HG02763 (cell line): Measurements from ENCODE around the gene SIN3B.
"Not testable (repeated sequence)": the region's sequence is repeated elsewhere in the genome, so short reads cannot be mapped to it uniquely, and the experiment has no call there.

Experiments used
- ATAC-seq: cut with Tn5 transposase; IDR thresholded peaks from one replicate; pipeline ENCODE4 v1.9.1; 2021; ENCODE audit warnings: mild to moderate bottlenecking, moderate library complexity; ENCODE audit not compliant: unreplicated experiment

The SIN3B gene

GRCh38 chr19:16862826-16863415 is 33.7 kb downstream of the SIN3B start:
- no peak for ATAC-seq

- ATAC-seq = no peak
These were observed 38.0 kb downstream of the SIN3B start for GRCh38 chr19:16867211-16867610.

- no peak for ATAC-seq
These were observed 39.4 kb downstream of the SIN3B start for GRCh38 chr19:16868423-16869130.

GRCh38 chr19:16869331-16869972 is 40.3 kb downstream of the SIN3B start:
- ATAC-seq = no peak

GRCh38 chr19:16871871-16872270 is 42.7 kb downstream of the SIN3B start:
- ATAC-seq = no peak

GRCh38 chr19:16872728-16873127 is 43.5 kb downstream of the SIN3B start:
- ATAC-seq = no peak

- no peak for ATAC-seq
These were observed 44.4 kb downstream of the SIN3B start for GRCh38 chr19:16873594-16873993.

GRCh38 chr19:16874250-16874977 is 45.2 kb downstream of the SIN3B start:
- ATAC-seq = no peak

- not testable (repeated sequence) for ATAC-seq
These were observed 45.7 kb downstream of the SIN3B start for GRCh38 chr19:16874978-16875299.

- ATAC-seq = no peak
These were observed 46.7 kb downstream of the SIN3B start for GRCh38 chr19:16875584-16876555.

GRCh38 chr19:16876904-16877361 is 47.7 kb downstream of the SIN3B start:
- no peak for ATAC-seq

GRCh38 chr19:16877581-16877980 is 48.4 kb downstream of the SIN3B start:
- ATAC-seq = no peak

GRCh38 chr19:16878181-16878965 is 49.2 kb downstream of the SIN3B start:
- ATAC-seq = no peak

- ATAC-seq = no peak
These were observed 51.8 kb downstream of the SIN3B start for GRCh38 chr19:16880884-16881554.

GRCh38 chr19:16882146-16882545 is 52.9 kb downstream of the SIN3B start:
- ATAC-seq = no peak

GRCh38 chr19:16883522-16883921 is 54.3 kb downstream of the SIN3B start:
- no peak for ATAC-seq

- ATAC-seq = no peak
These were observed 56.0 kb downstream of the SIN3B start for GRCh38 chr19:16885166-16885565.

- no peak for ATAC-seq
These were observed 57.2 kb downstream of the SIN3B start for GRCh38 chr19:16886305-16886880.
